ENCODE data around the gene TOR1B.
A peak's percentile ranks its signal among the peaks of the same experiment; 100 is the strongest.

The TOR1B gene

DNA sequence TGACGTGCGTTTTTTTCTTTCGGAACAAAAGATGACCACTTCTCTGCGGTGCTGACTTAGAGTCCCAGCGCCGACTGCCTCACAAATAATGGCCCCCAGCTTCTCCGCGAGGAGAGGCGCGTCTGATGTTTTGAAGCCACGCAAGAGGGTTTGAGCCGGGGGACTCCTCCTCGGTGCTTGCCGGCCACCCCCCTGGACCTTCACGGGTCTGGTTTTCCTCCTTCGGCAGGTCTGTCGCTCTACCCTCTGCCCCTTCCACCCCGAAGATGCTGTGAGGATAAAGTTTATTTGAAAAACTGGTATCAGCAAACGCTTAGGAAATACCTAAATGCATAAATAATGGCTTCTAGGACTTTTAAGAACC lies 32.9 kb downstream of the TOR1B start:
- DNase-seq (ENCODE audit: low read depth): peak; percentile 22
- TF ChIP-seq, protein P1, sequence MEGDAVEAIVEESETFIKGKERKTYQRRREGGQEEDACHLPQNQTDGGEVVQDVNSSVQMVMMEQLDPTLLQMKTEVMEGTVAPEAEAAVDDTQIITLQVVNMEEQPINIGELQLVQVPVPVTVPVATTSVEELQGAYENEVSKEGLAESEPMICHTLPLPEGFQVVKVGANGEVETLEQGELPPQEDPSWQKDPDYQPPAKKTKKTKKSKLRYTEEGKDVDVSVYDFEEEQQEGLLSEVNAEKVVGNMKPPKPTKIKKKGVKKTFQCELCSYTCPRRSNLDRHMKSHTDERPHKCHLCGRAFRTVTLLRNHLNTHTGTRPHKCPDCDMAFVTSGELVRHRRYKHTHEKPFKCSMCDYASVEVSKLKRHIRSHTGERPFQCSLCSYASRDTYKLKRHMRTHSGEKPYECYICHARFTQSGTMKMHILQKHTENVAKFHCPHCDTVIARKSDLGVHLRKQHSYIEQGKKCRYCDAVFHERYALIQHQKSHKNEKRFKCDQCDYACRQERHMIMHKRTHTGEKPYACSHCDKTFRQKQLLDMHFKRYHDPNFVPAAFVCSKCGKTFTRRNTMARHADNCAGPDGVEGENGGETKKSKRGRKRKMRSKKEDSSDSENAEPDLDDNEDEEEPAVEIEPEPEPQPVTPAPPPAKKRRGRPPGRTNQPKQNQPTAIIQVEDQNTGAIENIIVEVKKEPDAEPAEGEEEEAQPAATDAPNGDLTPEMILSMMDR (IDR thresholded peaks at IDR 0.05; ENCODE audit: insufficient read depth, low read depth, low read length, missing control alignments): no peak
- H3K4me3 ChIP-seq (ENCODE audit: low read length): peak overlapping the region; percentile 82

DNA sequence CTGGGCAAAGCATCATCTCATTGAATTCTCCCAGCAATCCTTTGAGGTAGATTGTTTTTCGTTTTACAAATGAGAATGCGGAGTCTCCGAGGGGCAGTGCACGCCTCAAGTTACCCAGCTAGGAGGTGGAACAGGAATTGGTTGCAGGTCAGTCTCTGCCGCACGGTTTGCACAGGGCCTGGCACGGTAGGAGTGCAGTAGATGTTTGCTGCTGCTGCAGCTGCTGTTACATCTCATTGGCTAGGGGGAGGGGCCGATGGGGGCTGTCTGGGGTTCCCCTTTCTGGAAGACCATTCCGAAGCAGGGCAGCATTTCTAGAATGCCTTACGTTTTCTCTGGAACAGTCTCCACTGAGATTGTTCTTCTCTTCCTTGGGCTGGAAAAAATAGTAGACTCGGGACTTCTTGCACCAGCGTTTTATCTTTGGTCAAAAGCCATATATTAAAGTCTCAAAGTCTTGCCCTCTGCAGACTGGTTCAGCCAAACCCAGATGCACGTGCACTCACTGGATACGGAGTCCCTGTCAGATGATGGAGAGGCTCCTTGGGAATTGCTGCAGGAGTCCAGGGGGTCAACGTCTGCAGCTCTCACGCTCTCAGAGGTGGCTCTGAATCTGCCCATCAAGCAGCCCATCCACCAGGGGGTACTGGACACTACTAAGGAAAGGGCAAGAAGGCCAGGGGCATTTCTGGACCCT lies 33.5 kb downstream of the TOR1B start:
- H3K4me3 ChIP-seq (ENCODE audit: low read length): peak overlapping the region; percentile 82
- TF ChIP-seq, protein P1 (IDR thresholded peaks at IDR 0.05; ENCODE audit: insufficient read depth, low read depth, low read length, missing control alignments): no peak
- no peak for DNase-seq (ENCODE audit: low read depth)

DNA sequence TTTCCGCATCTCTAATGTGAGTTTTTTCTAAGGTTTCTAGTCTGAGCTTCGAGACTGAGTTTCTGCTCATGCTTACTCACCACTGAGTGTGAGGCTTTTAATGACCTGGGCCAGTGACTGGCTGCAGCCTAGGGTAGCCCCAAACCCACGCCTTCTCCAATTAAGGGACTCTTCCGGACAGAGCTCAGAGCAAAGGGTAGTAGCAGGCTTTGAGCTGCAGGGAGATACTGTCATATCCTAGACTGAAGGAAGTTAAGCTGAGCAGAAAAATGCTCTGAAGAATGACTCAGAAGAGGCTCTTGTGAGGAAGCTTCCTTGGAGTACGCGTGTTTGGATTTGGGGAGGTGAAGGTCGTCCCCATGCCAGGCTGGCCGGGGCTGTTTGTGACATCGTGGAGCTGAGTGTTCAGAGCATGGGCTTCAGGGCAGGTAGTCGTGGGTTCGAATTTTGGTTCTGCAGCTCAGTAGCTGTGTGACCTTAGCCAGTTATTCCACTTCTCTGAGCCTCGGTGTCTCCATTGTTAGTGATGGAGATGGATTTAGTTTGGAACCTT lies 35.8 kb downstream of the TOR1B start:
- peak; percentile 71 for DNase-seq (ENCODE audit: low read depth)
- TF ChIP-seq, protein P1 (IDR thresholded peaks at IDR 0.05; ENCODE audit: insufficient read depth, low read depth, low read length, missing control alignments): no peak
- H3K4me3 ChIP-seq (ENCODE audit: low read length): no peak overlapping the region

DNA sequence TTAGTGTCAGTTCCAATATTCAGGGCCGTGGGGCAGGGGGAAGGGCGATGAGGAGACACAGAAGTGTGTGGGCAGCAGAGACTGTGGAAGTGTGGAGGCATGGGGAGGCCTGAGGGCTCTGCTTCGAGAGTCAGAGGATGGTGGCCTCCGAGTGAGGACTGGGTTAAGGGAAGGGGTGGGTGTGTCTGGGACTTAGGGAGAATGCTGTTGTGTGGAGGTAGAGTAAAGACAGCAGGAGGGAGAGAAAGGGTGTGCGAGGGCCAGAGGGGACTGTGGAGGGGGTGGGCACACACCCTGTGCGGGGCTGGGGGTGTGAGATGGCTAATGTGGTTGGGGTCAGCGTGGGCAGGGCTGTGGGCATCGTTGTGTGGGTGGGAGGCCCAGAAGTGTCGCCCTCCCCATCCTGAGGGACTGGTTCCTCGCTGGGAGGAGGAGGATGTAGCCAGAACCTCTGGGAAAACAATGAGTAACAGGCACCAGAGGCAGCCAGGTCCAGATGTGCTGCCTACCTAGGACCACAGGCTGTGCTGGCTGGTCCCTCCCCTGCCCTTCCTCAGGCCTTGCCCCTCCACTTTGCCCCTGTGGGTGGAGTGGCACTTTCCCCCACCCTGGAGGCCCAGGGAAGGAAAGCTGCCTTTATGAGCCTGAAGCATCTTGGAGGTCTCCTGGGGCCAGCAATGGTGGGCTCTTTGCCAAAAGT lies 36.5 kb downstream of the TOR1B start:
- no peak for DNase-seq (ENCODE audit: low read depth)

DNA sequence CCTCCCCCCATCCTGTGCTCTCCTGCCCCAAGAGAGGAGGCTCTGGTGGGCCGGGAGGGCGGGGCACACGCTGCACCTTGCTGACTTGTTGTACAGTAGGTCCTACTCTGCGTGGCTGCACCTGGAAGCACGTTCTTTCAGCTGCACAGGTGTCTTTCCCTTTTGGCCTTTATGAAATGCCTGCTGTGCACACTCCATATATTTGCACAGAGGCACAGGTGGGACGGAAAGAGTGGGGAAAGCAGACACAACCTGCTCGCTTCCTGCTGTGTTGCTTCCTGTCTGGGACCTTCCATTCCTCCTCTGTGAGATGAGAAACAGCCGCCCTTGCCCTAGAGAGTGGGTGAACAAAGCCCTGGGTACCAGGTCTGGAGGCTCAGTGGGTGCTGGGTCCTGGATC lies 37.0 kb downstream of the TOR1B start:
- TF ChIP-seq, protein P1 (IDR thresholded peaks at IDR 0.05; ENCODE audit: insufficient read depth, low read depth, low read length, missing control alignments): no peak
- H3K4me3 ChIP-seq (ENCODE audit: low read length): no peak overlapping the region
- DNase-seq (ENCODE audit: low read depth): no peak

More for the DNA sequence above, 36.5 kb downstream of the TOR1B start:
- H3K4me3 ChIP-seq (ENCODE audit: low read length): no peak overlapping the region
- TF ChIP-seq, protein P1 (IDR thresholded peaks at IDR 0.05; ENCODE audit: insufficient read depth, low read depth, low read length, missing control alignments): no peak

DNA sequence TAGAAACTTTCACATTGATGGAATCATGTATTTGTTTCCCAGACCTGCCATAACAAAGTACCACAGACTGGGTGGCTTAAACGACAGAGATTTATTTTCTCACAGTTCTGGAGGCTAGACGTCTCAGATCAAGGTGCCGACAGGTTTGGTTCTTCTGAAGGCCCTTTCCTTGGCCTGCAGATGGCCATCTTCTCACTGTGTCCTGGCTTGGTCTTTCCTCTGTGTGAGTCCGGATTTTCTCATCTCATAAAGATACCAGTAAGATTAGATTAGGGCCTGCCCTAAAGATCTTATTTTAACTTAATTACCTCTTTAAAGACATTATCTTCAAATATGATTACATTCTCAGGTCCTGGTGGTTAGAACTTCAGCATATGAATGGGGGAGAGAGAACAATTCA lies 38.1 kb downstream of the TOR1B start:
- no peak overlapping the region for H3K4me3 ChIP-seq (ENCODE audit: low read length)
- TF ChIP-seq, protein P1 (IDR thresholded peaks at IDR 0.05; ENCODE audit: insufficient read depth, low read depth, low read length, missing control alignments): no peak
- DNase-seq (ENCODE audit: low read depth): no peak

All from epithelial cell of esophagus (primary cell).